Right hindlimb (tissue), 1 donor: ENCODE data around the gene CYP2B6.
"Not testable (repeated sequence)": the region's sequence is repeated elsewhere in the genome, so short reads cannot be mapped to it uniquely, and the experiment has no call there.

ENCODE experiments used
- DNase-seq: peaks from one replicate; pipeline ENCODE4 v3.0.0-alpha.2; 2018

The CYP2B6 gene

DNA sequence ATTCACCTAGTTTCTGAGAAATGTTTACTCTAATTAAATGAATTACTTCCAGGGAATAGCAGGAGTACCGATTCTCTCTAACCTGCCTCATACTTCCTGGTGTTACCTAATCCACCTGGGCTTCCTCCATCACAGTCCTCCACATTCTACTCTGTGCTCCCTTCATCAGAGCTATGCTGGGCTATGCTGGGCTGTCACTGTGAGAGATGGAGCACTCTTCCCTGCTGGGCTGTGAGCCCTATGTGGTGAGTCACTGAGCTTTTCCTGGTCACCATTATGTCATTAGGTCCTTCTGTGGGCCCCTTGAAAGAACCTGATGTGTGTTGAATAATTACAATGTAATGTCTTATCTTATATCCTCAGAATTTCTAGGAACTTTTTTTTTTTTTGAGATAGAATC lies 54.0 kb downstream of the CYP2B6 start:
- not testable (repeated sequence) for DNase-seq

DNA sequence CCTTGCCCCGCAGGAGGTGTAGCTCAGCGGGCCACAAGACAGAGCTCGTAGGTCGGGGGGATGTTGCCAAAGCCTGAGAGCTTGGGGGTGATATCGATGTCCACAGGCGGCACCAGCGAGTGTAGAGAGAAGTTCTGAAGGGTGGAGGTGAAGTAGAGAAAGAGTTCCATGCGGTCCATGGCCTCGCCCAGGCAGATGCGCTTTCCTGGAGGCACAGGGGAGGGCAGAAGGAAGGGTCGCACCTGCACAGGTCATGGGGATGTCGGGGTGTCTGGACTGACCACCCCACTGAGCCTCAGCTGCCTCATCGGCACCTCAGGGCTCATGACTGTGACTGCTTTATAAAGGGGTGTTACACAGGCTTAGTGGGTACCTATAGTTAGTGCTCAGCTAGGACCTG lies 59.3 kb downstream of the CYP2B6 start:
- DNase-seq, result no peak

DNA sequence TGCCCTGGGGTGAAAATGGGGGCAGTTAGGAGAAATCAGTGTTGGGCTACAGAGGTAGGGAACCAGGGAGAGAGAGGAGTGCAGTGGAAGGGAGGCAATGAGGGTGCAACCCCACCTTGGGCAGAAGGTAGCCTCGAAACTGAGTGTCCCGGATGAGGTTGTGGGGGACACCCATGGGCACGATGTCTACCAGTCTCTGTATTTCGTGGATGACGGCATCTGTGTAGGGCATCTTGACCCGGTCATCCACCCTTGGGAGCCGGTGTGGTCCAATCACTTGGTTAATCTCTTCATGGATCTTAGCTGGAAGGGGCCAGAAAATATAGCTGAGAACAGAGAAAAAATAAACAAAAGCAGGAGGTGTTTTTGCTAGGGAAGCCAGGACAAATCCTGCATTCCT lies 61.1 kb downstream of the CYP2B6 start:
- DNase-seq, result not testable (repeated sequence)

DNA sequence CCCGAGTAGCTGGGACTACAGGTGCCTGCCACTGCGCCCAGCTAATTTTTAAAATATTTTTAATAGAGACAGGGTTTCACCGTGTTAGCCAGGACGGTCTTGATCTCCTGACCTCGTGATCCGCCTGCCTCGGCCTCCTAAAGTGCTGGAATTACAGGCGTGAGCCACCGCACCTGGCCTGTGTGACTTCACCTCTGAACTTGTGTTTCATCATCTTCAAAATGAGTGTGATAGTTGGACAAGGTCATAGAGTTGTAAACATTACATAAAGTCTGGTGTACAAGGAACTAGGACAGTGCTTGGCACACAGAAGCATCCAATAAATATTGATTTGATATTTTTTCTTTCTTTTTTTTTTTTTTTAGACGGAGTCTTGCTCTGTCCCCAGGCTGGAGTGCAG lies 62.2 kb downstream of the CYP2B6 start:
- not testable (repeated sequence) for DNase-seq

DNA sequence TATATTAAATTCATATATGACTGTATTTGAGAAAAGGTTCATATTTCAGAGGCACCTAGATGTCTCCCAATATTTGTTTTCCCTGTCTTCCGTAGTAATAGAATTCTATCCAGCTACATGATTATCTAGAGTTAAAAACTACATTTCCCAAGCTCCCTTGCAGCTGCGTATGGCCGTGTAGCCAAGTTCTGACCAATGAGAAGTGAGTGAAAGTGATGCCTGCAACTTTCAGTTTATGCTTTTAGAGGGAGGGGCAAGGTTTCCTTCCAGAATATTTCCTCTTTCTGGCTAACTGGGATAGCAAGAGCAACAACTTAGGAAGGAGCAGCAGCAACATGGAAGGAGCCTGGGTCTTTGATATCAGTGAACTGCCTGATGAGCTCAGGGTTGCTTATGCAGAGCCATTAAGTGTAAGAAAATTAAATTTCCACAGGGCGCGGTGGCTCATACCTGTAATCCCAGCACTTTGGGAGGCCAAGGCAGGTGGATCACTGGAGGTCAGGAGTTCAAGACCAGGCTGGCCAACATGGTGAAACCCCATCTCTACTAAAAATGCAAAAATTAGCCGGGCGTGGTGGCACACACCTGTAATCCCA lies 74.0 kb downstream of the CYP2B6 start:
- DNase-seq, result no peak
